Type B pancreatic cell (in vitro differentiated cells): ENCODE results near the gene ADPRHL1. TPM values are rescaled to one million over a fixed set of nuclear protein-coding genes. Genes with fewer than 3 reads are reported as not detected.
"Not testable (repeated sequence)": the region's sequence is repeated elsewhere in the genome, so short reads cannot be mapped to it uniquely, and the experiment has no call there.

Source experiments
- DNase-seq: peaks from one replicate; pipeline ENCODE4 v3.0.0; 2021; ENCODE audit warnings: mixed read lengths; ENCODE audit not compliant: unreplicated experiment; ENCODE audit errors: extremely low spot score
- H3K27ac Mint-ChIP-seq: 2 replicates; pipeline ENCODE4 v1.8.0; 2021; ENCODE audit warnings: mild to moderate bottlenecking, mixed read lengths
- H3K27me3 Mint-ChIP-seq: 2 replicates; pipeline ENCODE4 v1.8.0; 2021; ENCODE audit warnings: mixed read lengths
- H3K36me3 Mint-ChIP-seq: 2 replicates; pipeline ENCODE4 v1.8.0; 2021; ENCODE audit warnings: mixed read lengths
- H3K4me1 Mint-ChIP-seq: one replicate; pipeline ENCODE4 v1.8.0; 2021; ENCODE audit warnings: mixed read lengths; ENCODE audit not compliant: unreplicated experiment
- H3K4me3 Mint-ChIP-seq: 2 replicates; pipeline ENCODE4 v1.8.0; 2021; ENCODE audit warnings: mild to moderate bottlenecking, mixed read lengths
- H3K9me3 Mint-ChIP-seq: 2 replicates; pipeline ENCODE4 v1.8.0; 2021; ENCODE audit warnings: mixed read lengths
- CTCF ChIP-seq: fragments of 200-600 bp; sonication (generic); conservative IDR thresholded peaks from 2 replicates; pipeline ENCODE4 v1.5.0; 2021; ENCODE audit warnings: antibody characterized with exemption, mild to moderate bottlenecking
- total RNA-seq: library from RNA; stranded (reverse); gene quantifications from 2 replicates; pipeline ENCODE4 v1.2.1, GENCODE V29; 2021; ENCODE audit warnings: low replicate concordance

Gene ADPRHL1
- total RNA-seq, 1 donor from 2014 or later = 4.1 TPM

- Mint-ChIP-seq H3K36me3 (no peaks in the 10 kb centered on the region), H3K4me3 (no peak overlapping the region), H3K9me3 (no peaks in the 10 kb centered on the region), H3K27ac (no peak overlapping the region), H3K4me1 (no peaks in the 10 kb centered on the region), H3K27me3 (peaks cover 20% of the 10 kb centered on the region)
- no peak for TF ChIP-seq CTCF
- no peak for DNase-seq
Observed at GRCh38 chr13:113374511-113375175, 78.6 kb downstream of the ADPRHL1 start.

GRCh38 chr13:113373811-113374485, 79.3 kb downstream of the ADPRHL1 start:
- no peak for TF ChIP-seq CTCF
- H3K27ac Mint-ChIP-seq = no peak overlapping the region
- no peaks in the 10 kb centered on the region for H3K4me1 Mint-ChIP-seq
- H3K9me3 Mint-ChIP-seq = no peaks in the 10 kb centered on the region
- peaks cover 20% of the 10 kb centered on the region for H3K27me3 Mint-ChIP-seq
- DNase-seq = no peak
- no peaks in the 10 kb centered on the region for H3K36me3 Mint-ChIP-seq
- no peak overlapping the region for H3K4me3 Mint-ChIP-seq

GRCh38 chr13:113371701-113372100, 81.6 kb downstream of the ADPRHL1 start:
- not testable (repeated sequence) for H3K4me1 Mint-ChIP-seq, H3K9me3 Mint-ChIP-seq, H3K4me3 Mint-ChIP-seq, H3K27ac Mint-ChIP-seq, H3K36me3 Mint-ChIP-seq
- DNase-seq = peak; percentile 51
- peaks cover 16% of the 10 kb centered on the region for H3K27me3 Mint-ChIP-seq

- H3K4me3 Mint-ChIP-seq = no peak overlapping the region
Observed at GRCh38 chr13:113371061-113371460, 82.2 kb downstream of the ADPRHL1 start.

GRCh38 chr13:113369881-113370280, 83.4 kb downstream of the ADPRHL1 start:
- Mint-ChIP-seq H3K27ac (no peak overlapping the region), H3K4me1 (no peaks in the 10 kb centered on the region), H3K27me3 (peaks cover 7% of the 10 kb centered on the region), H3K4me3 (no peak overlapping the region), H3K36me3 (no peaks in the 10 kb centered on the region), H3K9me3 (no peaks in the 10 kb centered on the region)
- TF ChIP-seq CTCF = no peak
- peak; percentile 52 for DNase-seq

More at GRCh38 chr13:113371061-113371460, 82.2 kb downstream of the ADPRHL1 start:
- Mint-ChIP-seq H3K4me1 (no peaks in the 10 kb centered on the region), H3K27ac (no peak overlapping the region), H3K36me3 (no peaks in the 10 kb centered on the region), H3K27me3 (peaks cover 10% of the 10 kb centered on the region), H3K9me3 (no peaks in the 10 kb centered on the region)
- TF ChIP-seq CTCF = no peak
- DNase-seq = peak; percentile 44

- Mint-ChIP-seq H3K4me1 (no peaks in the 10 kb centered on the region), H3K4me3 (no peak overlapping the region), H3K9me3 (no peaks in the 10 kb centered on the region), H3K27ac (no peak overlapping the region), H3K36me3 (no peaks in the 10 kb centered on the region), H3K27me3 (peaks cover 4% of the 10 kb centered on the region)
- no peak for TF ChIP-seq CTCF
- peak; percentile 53 for DNase-seq
Observed at GRCh38 chr13:113369189-113369588, 84.1 kb downstream of the ADPRHL1 start.

GRCh38 chr13:113368353-113368752, 84.9 kb downstream of the ADPRHL1 start:
- H3K27ac Mint-ChIP-seq, H3K9me3 Mint-ChIP-seq, DNase-seq, H3K36me3 Mint-ChIP-seq, H3K4me1 Mint-ChIP-seq, H3K4me3 Mint-ChIP-seq, H3K27me3 Mint-ChIP-seq: not testable (repeated sequence)
